Parathyroid adenoma (tissue), 2 donors: ENCODE results near the gene SLC6A4.

Experiments
- H2AFZ ChIP-seq: fragments of 300-600 bp; sonication (generic); one replicate; pipeline ENCODE4 v1.7.0; 2017; ENCODE audit warnings: antibody characterized with exemption, mild to moderate bottlenecking
- H3K27ac ChIP-seq: fragments of 300-600 bp; sonication (generic); one replicate; pipeline ENCODE4 v1.7.0; 2017
- H3K27me3 ChIP-seq: fragments of 300-600 bp; sonication (generic); one replicate; pipeline ENCODE4 v1.7.0; 2017; ENCODE audit warnings: low read length; ENCODE audit not compliant: control insufficient read depth, insufficient read depth
- H3K36me3 ChIP-seq: fragments of 300-600 bp; sonication (generic); one replicate; pipeline ENCODE4 v1.7.0; 2017; ENCODE audit warnings: low read length; ENCODE audit not compliant: control insufficient read depth, insufficient read depth
- H3K4me1 ChIP-seq: fragments of 300-600 bp; sonication (generic); one replicate; pipeline ENCODE4 v1.7.0; 2017; ENCODE audit warnings: control low read depth
- H3K4me2 ChIP-seq: fragments of 300-600 bp; sonication (generic); one replicate; pipeline ENCODE4 v1.7.0; 2017; ENCODE audit warnings: low read length
- H3K4me3 ChIP-seq: fragments of 300-600 bp; sonication (generic); one replicate; pipeline ENCODE4 v1.7.0; 2017; ENCODE audit warnings: low read depth, low read length
- H3K79me2 ChIP-seq: fragments of 300-600 bp; sonication (generic); one replicate; pipeline ENCODE4 v1.7.0; 2017; ENCODE audit warnings: control low read depth
- H3K9ac ChIP-seq: fragments of 300-600 bp; sonication (generic); one replicate; pipeline ENCODE4 v1.7.0; 2017; ENCODE audit warnings: mild to moderate bottlenecking
- H3K9me3 ChIP-seq: fragments of 300-600 bp; sonication (generic); one replicate; pipeline ENCODE4 v1.7.0; 2017; ENCODE audit warnings: low read length; ENCODE audit not compliant: control insufficient read depth
- TF ChIP-seq, protein P1 (sequence below): fragments of 300-600 bp; sonication (generic); IDR thresholded peaks from one replicate; pipeline ENCODE4 v1.7.0; 2017; ENCODE audit warnings: antibody characterized with exemption, mild to moderate bottlenecking
- donor health status: primary hyperparathyroidism.

The SLC6A4 gene

DNA sequence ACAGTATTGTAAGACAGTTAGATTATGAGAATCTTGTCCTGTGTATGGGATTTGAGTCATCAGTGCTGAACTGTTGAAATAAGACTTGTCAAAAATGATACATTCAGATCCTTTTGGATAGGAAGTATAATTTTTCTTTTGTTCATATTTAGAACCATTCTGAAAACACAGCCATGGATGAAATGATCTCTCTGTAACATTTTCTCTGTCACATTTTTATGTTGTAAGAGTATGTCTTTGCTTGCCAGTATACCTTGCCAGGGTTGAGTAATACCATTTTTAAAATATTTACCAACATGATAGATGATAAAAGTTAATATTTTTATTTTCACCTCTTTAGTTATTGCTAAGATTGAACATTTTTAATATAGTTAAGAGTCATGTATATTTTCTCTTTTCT lies 73.9 kb downstream of the SLC6A4 start:
- Histone ChIP-seq H3K4me2 (no peak overlapping the region), H3K79me2 (peaks cover 33% of the 10 kb centered on the region), H3K9ac (no peak overlapping the region), H2AFZ (no peak overlapping the region), H3K36me3 (no peaks in the 10 kb centered on the region), H3K4me1 (no peaks in the 10 kb centered on the region), H3K27ac (no peak overlapping the region), H3K4me3 (no peak overlapping the region), H3K27me3 (no peaks in the 10 kb centered on the region), H3K9me3 (no peaks in the 10 kb centered on the region)
- TF ChIP-seq, protein P1, sequence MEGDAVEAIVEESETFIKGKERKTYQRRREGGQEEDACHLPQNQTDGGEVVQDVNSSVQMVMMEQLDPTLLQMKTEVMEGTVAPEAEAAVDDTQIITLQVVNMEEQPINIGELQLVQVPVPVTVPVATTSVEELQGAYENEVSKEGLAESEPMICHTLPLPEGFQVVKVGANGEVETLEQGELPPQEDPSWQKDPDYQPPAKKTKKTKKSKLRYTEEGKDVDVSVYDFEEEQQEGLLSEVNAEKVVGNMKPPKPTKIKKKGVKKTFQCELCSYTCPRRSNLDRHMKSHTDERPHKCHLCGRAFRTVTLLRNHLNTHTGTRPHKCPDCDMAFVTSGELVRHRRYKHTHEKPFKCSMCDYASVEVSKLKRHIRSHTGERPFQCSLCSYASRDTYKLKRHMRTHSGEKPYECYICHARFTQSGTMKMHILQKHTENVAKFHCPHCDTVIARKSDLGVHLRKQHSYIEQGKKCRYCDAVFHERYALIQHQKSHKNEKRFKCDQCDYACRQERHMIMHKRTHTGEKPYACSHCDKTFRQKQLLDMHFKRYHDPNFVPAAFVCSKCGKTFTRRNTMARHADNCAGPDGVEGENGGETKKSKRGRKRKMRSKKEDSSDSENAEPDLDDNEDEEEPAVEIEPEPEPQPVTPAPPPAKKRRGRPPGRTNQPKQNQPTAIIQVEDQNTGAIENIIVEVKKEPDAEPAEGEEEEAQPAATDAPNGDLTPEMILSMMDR = no peak

DNA sequence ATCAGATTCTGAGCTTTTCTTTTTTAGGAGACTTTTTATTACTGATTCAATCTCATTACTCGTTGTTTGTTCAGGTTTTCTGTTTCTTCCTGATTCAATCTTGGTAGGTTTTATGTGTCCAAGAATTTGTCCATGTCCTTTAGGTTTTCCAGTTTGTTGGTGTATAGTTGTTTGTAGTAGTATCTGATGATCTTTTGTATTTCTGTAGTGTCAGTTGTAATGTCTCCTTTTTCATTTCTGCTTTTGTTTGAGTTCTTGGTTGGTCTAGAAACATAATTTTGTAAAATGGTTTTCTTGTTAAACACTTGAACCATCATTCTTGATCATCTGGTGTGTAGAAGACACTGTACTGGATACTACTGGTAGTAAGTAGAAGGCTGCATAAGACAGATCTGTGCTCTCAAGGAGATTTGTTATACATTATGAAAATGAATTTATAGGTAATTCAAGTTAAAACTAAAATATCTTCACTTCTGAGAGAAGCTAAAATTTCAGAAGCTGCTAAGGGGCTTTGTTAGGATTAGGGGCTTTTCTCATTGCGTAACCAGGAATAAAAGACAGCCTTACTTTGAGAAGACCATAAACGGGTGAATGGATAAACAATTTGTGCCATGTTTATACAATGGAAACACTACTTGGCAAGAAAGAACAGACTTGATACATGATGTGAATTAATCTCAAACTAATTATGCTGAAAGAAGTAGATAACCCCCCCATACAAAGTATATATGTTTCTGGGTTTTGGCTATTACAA lies 74.9 kb downstream of the SLC6A4 start:
- no peaks in the 10 kb centered on the region for H3K4me1 ChIP-seq
- no peaks in the 10 kb centered on the region for H3K36me3 ChIP-seq
- H3K4me3 ChIP-seq = no peak overlapping the region
- no peak overlapping the region for H3K9ac ChIP-seq
- no peaks in the 10 kb centered on the region for H3K9me3 ChIP-seq
- no peak overlapping the region for H3K4me2 ChIP-seq
- TF ChIP-seq, protein P1 = no peak
- no peak overlapping the region for H2AFZ ChIP-seq
- H3K27me3 ChIP-seq = no peaks in the 10 kb centered on the region
- no peak overlapping the region for H3K27ac ChIP-seq
- H3K79me2 ChIP-seq = peaks cover 42% of the 10 kb centered on the region

DNA sequence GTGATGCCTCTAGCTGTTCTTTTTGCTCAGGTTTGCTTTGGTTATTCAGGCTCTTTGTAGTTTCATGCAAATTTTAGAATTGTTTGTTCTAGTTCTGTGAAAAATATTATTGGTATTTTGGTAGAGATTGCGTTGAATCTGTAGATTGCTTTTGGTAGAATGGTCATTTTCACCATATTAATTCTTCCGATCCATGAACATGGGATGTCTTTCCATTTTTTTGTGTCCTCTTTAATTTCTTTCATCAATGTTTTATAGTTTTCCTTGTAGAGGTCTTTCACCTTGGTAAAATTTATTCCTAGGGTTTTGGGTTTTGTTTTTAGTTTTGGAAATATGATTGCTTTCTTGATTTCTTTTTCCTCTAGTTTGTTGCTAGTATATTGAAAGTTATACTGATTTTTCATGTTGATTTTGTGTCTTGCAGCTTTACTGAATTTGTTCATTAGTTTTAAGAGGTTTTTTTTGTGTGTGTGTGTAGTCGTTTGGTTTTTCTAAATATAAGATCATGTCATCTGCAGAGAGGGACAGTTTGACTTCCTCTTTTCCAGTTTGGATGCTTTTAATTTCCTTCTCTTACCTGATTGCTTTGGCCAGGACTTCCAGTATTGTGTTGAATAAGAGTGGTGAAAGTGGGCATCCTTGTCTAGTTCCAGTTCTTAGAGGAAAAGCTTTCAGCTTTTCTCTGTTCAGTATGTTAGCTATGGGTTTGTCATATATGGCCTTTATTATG lies 76.4 kb downstream of the SLC6A4 start:
- no peaks in the 10 kb centered on the region for H3K4me1 ChIP-seq
- no peak overlapping the region for H3K4me2 ChIP-seq
- H3K9me3 ChIP-seq = no peaks in the 10 kb centered on the region
- no peaks in the 10 kb centered on the region for H3K36me3 ChIP-seq
- H3K27me3 ChIP-seq = no peaks in the 10 kb centered on the region
- H3K27ac ChIP-seq = no peak overlapping the region
- no peak overlapping the region for H2AFZ ChIP-seq
- peaks cover 45% of the 10 kb centered on the region for H3K79me2 ChIP-seq
- TF ChIP-seq, protein P1 = no peak
- no peak overlapping the region for H3K4me3 ChIP-seq
- H3K9ac ChIP-seq = no peak overlapping the region

DNA sequence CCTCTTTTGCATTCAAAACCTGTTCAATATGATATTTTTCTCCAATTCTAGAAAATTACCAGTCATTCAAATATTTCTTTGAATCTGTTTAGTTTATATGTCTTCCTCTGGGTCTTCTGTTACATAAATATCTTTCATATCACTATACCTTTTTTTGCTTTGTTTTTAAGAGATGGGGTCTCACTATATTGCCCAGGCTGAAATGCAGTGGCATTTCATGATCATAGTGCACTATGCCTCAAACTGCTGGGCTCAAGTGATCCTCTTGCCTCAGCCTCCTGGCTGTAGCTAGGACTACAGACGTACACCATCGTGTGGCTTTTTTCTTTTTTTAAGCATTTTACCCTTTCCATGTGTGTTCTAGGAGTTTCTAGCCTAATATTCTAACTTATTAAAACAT lies 80.1 kb downstream of the SLC6A4 start:
- H3K79me2 ChIP-seq = peaks cover 50% of the 10 kb centered on the region
- TF ChIP-seq, protein P1 = no peak
- H3K4me2 ChIP-seq = no peak overlapping the region
- no peak overlapping the region for H2AFZ ChIP-seq
- no peaks in the 10 kb centered on the region for H3K4me1 ChIP-seq
- H3K9ac ChIP-seq = no peak overlapping the region
- no peaks in the 10 kb centered on the region for H3K27me3 ChIP-seq
- H3K27ac ChIP-seq = no peak overlapping the region
- no peaks in the 10 kb centered on the region for H3K36me3 ChIP-seq
- H3K4me3 ChIP-seq = no peak overlapping the region
- no peaks in the 10 kb centered on the region for H3K9me3 ChIP-seq
